Measurements from ENCODE around the gene SPIRE2. TPM values are rescaled to one million over a fixed set of nuclear protein-coding genes. Genes with fewer than 3 reads are reported as not detected.

Gene SPIRE2
- total and polyA plus RNA-seq, 2 of the 13 experiments (the other 11 are each of a cell fraction or from before 2014, with no cell fraction given) = 13.3 to 37.5 TPM

DNA sequence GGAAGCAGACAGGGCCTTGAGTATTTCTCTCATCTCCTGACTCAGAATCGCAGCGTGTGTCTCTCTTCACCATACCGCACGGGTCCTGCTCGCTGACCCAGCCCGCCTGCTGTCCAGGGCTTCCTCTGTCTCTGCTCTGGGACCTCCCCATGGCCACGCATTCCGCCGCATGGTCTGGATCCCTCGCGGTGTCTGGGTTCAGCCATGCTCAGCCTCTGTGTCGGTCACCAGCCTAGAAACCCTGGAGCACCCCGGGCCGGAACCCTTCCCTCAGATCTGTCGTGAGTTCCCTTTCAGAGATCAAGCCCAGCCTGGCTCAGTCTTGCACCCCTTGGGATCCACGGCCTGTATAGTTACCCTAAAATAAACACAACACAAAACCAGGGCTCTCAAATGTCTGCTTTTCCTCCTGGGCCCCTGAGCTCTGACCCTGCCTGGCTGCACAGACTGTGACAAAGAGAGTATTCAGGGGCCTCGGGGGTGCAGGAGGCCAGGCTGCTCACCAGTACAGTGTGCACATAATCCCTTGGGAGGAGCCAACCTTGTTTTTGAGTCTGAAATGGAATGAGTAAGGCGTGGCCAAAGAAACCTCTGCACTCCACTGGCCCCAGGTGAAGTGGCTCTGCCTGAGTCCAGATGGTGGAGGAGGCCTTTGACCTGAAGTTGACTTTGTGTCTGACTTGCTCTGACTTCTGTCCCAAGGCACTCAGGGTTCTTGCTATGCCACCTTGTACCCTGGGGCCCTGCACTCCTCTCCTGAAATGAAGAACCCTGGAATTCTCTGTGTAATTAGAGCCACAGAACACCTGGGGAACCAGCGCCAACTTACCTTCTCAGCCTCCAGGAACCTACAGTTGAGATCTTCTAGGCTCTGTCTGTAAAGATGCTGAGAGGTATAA is 5.8 kb upstream of the SPIRE2 start (continued):
- TF ChIP-seq ZNF841 (CRISPR knock-in tag; IDR thresholded peaks at IDR 0.05; ENCODE audit: borderline replicate concordance) (no peak), ZNF709 (CRISPR knock-in tag; IDR thresholded peaks at IDR 0.05) (peak; percentile 84; the same call in 1 of the 2 replicates), EEA1 (CRISPR knock-in tag; IDR thresholded peaks at IDR 0.05; ENCODE audit: borderline replicate concordance) (0 out of 2 replicates have a peak, but pooled peaks have one; percentile 49), RXRA (CRISPR knock-in tag; IDR thresholded peaks at IDR 0.05) (peak; percentile 97), ZNF724P (CRISPR knock-in tag; IDR thresholded peaks at IDR 0.05; ENCODE audit: borderline replicate concordance) (0 out of 2 replicates have a peak, but pooled peaks have one; percentile 59), TMF1 (CRISPR knock-in tag; IDR thresholded peaks at IDR 0.05; ENCODE audit: low read depth) (no peak; the same call in 1 of the 2 replicates), JUND (CRISPR knock-in tag; IDR thresholded peaks at IDR 0.05) (no peak), KAT7 (CRISPR knock-in tag; IDR thresholded peaks at IDR 0.05; ENCODE audit: borderline replicate concordance) (no peak), SIN3B (IDR thresholded peaks at IDR 0.05; ENCODE audit: low read length) (no peak), SMARCC2 (IDR thresholded peaks at IDR 0.05) (no peak), ZNF12 (CRISPR knock-in tag; IDR thresholded peaks at IDR 0.05) (0 out of 2 replicates have a peak, but pooled peaks have one; percentile 8), RNF2 (conservative IDR thresholded peaks at IDR 0.05; ENCODE audit: low read depth) (peak; percentile 71; the same call in 1 of the 2 replicates), ESRRA (CRISPR knock-in tag; IDR thresholded peaks at IDR 0.05; ENCODE audit: low read depth) (peak; percentile 33), KDM6A (CRISPR knock-in tag; IDR thresholded peaks at IDR 0.05; ENCODE audit: low read depth) (peak; percentile 99), FIP1L1 (IDR thresholded peaks at IDR 0.05; ENCODE audit: borderline replicate concordance, insufficient read depth, low read depth, low read length) (0 out of 2 replicates have a peak, but pooled peaks have one; percentile 46), RBM22 (optimal IDR thresholded peaks at IDR 0.05; ENCODE audit: low read length) (no peak), PCBP1 (IDR thresholded peaks at IDR 0.05; ENCODE audit: borderline replicate concordance, low read depth, low read length) (no peak), KDM2A (CRISPR knock-in tag; IDR thresholded peaks at IDR 0.05; ENCODE audit: borderline replicate concordance, low read depth) (peak; percentile 43; the same call in 1 of the 2 replicates)
- TF ChIP-seq, protein P1, sequence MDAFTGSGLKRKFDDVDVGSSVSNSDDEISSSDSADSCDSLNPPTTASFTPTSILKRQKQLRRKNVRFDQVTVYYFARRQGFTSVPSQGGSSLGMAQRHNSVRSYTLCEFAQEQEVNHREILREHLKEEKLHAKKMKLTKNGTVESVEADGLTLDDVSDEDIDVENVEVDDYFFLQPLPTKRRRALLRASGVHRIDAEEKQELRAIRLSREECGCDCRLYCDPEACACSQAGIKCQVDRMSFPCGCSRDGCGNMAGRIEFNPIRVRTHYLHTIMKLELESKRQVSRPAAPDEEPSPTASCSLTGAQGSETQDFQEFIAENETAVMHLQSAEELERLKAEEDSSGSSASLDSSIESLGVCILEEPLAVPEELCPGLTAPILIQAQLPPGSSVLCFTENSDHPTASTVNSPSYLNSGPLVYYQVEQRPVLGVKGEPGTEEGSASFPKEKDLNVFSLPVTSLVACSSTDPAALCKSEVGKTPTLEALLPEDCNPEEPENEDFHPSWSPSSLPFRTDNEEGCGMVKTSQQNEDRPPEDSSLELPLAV (CRISPR knock-in tag; conservative IDR thresholded peaks at IDR 0.05; ENCODE audit: low read depth) = no peak
- TF ChIP-seq, protein P2, sequence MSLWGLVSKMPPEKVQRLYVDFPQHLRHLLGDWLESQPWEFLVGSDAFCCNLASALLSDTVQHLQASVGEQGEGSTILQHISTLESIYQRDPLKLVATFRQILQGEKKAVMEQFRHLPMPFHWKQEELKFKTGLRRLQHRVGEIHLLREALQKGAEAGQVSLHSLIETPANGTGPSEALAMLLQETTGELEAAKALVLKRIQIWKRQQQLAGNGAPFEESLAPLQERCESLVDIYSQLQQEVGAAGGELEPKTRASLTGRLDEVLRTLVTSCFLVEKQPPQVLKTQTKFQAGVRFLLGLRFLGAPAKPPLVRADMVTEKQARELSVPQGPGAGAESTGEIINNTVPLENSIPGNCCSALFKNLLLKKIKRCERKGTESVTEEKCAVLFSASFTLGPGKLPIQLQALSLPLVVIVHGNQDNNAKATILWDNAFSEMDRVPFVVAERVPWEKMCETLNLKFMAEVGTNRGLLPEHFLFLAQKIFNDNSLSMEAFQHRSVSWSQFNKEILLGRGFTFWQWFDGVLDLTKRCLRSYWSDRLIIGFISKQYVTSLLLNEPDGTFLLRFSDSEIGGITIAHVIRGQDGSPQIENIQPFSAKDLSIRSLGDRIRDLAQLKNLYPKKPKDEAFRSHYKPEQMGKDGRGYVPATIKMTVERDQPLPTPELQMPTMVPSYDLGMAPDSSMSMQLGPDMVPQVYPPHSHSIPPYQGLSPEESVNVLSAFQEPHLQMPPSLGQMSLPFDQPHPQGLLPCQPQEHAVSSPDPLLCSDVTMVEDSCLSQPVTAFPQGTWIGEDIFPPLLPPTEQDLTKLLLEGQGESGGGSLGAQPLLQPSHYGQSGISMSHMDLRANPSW (CRISPR knock-in tag; IDR thresholded peaks at IDR 0.05; ENCODE audit: borderline replicate concordance) = peak; percentile 92
- TF ChIP-seq, protein P3, sequence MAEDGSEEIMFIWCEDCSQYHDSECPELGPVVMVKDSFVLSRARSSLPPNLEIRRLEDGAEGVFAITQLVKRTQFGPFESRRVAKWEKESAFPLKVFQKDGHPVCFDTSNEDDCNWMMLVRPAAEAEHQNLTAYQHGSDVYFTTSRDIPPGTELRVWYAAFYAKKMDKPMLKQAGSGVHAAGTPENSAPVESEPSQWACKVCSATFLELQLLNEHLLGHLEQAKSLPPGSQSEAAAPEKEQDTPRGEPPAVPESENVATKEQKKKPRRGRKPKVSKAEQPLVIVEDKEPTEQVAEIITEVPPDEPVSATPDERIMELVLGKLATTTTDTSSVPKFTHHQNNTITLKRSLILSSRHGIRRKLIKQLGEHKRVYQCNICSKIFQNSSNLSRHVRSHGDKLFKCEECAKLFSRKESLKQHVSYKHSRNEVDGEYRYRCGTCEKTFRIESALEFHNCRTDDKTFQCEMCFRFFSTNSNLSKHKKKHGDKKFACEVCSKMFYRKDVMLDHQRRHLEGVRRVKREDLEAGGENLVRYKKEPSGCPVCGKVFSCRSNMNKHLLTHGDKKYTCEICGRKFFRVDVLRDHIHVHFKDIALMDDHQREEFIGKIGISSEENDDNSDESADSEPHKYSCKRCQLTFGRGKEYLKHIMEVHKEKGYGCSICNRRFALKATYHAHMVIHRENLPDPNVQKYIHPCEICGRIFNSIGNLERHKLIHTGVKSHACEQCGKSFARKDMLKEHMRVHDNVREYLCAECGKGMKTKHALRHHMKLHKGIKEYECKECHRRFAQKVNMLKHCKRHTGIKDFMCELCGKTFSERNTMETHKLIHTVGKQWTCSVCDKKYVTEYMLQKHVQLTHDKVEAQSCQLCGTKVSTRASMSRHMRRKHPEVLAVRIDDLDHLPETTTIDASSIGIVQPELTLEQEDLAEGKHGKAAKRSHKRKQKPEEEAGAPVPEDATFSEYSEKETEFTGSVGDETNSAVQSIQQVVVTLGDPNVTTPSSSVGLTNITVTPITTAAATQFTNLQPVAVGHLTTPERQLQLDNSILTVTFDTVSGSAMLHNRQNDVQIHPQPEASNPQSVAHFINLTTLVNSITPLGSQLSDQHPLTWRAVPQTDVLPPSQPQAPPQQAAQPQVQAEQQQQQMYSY (CRISPR knock-in tag; IDR thresholded peaks at IDR 0.05) = peak; percentile 78

All from HepG2 (cell line).